ENCODE data around the gene ELOA2.

DNA sequence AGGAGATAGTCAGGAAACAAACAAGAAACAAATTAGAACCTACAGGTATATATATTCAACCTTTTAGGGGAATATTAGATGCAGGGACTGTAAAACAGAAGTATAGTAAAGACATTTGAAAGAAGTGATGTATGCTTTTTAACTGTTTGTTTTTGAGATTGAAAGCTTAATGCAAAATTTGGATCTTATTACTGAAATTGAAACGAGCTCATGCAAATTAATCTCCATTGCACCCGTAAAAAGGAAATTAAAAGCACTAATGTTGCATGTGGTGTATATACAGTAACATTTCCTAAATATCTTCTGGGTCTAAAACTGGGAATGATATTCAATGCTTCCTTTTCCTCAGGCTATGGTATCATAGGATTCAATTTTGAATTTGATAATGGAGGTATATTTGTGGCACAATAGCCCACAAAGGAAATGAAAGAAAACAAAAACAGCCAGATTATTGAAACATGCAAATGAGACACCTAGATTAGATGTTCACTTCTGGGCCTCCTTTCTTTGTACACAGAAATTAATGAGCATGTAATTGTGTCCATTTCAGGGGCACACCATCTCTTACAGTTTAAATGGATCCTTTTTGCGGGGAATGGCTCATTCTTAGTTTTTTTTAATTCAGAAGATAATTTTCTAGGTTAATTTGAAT is 1.6 kb upstream of the ELOA2 start:
- TF ChIP-seq, protein P1, sequence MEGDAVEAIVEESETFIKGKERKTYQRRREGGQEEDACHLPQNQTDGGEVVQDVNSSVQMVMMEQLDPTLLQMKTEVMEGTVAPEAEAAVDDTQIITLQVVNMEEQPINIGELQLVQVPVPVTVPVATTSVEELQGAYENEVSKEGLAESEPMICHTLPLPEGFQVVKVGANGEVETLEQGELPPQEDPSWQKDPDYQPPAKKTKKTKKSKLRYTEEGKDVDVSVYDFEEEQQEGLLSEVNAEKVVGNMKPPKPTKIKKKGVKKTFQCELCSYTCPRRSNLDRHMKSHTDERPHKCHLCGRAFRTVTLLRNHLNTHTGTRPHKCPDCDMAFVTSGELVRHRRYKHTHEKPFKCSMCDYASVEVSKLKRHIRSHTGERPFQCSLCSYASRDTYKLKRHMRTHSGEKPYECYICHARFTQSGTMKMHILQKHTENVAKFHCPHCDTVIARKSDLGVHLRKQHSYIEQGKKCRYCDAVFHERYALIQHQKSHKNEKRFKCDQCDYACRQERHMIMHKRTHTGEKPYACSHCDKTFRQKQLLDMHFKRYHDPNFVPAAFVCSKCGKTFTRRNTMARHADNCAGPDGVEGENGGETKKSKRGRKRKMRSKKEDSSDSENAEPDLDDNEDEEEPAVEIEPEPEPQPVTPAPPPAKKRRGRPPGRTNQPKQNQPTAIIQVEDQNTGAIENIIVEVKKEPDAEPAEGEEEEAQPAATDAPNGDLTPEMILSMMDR (IDR thresholded peaks at IDR 0.05), result no peak
- no peak for TF ChIP-seq POLR2A (IDR thresholded peaks at IDR 0.05)
